GM21576 (cell line): ENCODE measurements around the gene HLA-DOB.
A peak's percentile ranks its signal among the peaks of the same experiment; 100 is the strongest.

Experiments used
- ATAC-seq: cut with Tn5 transposase; IDR thresholded peaks from one replicate; pipeline ENCODE4 v1.9.1; 2021; ENCODE audit warnings: mild to moderate bottlenecking, moderate library complexity; ENCODE audit not compliant: unreplicated experiment

HLA-DOB gene

GRCh38 chr6:32816746-32817204 lies at the start of gene HLA-DOB:
HLA-DOB (minus strand) TSS chr6:32817002; CDS start chr6:32816951, 51 bp downstream.
- no peak for ATAC-seq

GRCh38 chr6:32865724-32866443 lies 49.1 kb upstream of the HLA-DOB start:
- ATAC-seq: no peak

DNA sequence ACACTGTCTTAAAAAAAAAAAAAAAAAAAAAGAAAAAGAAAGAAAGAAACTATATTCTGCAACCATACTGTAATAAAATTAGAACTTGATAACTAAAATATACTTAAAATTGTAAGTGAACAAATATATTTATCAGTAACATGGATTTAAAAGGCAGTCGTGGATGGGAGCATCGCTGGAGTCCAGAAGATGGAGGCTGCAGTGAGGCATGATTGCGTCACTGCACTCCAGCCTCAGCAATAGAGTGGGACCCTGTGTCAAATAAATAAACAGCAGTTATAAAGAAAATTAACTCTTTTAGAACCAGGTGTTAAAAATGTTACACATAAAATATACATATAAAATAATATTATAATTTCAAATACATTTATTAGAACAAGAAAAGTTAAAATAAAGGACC lies 45.9 kb upstream of the HLA-DOB start:
- ATAC-seq: no peak

- ATAC-seq: no peak
Observed at GRCh38 chr6:32860674-32861073, 43.9 kb upstream of the HLA-DOB start.

- ATAC-seq: no peak
Observed at GRCh38 chr6:32858194-32858593, 41.4 kb upstream of the HLA-DOB start.

GRCh38 chr6:32857156-32857891 lies 40.5 kb upstream of the HLA-DOB start:
- no peak for ATAC-seq

DNA sequence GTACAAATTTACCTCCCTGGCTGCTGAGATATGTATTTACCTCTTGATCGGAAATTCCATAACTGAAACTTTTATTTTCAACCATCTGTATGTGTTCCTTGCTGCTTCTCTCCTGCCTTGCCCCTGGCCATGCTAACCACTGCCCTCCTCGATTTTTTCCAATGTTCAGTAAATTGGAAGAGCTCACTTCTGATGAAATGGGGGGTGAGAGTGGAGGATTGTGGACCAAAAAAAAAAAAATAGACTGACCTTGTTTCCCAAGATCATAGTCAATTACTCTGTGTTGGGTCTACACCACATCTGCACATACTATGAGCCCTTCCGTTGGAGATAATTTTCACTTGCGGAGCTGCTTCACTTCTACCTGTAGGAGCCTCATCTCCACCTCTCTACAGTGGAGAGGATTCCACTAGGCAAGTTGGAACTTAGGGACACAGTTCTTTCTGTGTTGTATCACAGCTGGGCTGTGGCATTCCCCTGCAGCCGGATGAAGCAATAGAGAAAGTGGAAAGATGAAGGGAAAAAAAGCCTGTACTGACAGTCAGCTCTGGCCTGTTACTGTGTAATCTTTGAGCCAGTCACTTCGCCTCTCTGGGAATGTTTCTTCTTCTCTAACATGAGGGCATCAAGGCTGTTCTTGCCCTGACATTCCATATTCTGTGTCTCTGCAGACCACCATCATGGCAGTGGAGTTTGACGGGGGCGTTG lies 38.8 kb upstream of the HLA-DOB start:
- ATAC-seq: no peak

DNA sequence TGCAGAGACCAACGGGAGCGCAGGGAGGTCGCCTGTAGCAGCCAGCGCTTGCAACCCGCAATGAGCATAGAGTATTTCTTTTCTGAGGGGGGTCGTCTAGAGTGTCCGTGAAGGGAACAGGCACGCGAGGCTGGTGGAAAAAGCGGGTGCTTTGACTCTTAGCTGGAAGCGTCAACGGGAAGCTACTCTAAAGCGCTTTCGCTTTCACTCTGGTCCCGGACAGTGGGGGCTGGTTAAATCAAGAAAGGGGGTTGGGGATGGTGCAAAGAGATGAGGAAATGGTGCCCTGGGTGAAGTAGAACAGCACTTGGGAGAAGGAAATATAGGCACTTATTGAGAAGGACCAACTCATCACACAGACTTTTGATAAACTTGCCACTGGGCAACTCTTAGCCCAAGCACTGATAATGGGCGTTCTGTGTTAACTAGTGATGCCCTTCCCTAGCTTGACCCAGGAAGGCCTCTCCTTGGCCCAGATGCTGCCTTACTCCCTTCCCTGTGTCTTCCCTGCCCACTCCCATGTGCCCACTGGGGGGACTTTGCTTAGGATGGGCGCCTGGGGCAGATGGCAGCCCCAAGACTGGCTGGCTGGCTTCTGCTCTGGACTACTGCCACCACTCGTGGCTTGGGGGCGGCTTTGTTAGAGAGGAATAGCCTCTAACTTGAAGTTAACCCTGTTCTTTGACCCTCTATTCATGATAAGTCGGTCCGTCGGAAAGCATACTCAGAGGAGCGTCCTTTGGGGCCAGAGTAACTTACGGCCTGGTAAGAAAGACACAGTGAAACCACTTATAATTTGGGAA lies 37.8 kb upstream of the HLA-DOB start:
- peak; percentile 9 for ATAC-seq

DNA sequence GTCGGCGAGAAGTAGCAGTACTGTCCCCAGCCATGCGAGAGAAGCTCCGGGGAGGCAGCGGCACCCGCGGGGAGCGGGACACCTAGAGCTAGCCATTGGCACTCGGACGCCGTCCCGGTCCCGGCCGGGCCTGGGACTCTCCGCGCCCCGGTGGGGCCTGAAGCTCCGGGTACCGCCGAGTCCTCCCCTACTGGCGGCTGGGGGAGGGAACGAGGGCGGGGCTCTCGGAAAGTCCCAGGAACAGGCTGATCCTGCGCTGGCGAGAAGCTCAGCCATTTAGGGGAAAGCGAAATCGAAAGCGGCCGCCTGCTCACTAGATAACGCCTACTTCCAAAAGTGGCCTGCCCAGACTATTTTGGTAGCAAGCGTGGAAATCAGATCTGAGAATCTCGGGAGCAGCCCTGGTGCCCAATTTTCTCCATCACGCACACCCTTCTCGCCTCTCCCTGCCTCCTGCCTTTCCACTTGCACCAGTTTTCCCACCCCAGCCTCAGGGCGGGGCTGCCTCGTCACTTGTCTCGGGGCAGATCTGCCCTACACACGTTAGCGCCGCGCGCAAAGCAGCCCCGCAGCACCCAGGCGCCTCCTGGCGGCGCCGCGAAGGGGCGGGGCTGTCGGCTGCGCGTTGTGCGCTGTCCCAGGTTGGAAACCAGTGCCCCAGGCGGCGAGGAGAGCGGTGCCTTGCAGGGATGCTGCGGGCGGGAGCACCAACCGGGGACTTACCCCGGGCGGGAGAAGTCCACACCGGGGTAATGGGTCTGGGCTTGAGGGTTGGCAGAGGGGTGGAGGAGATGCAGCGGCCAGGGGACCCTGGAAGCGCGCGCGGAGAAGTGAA lies 37.0 kb upstream of the HLA-DOB start, which contains the start of the genes PSMB9 and TAP1:
Gene PSMB9 (plus strand): TSS at position 652 of the 835 bp plus-strand sequence. CDS start 38 bp downstream, at position 690.
Gene TAP1 (minus strand): TSS at position 164 of the 835 bp plus-strand sequence. CDS start 68 bp downstream, at position 96.
- ATAC-seq: peak; percentile 73

- peak; percentile 15 for ATAC-seq
Observed at GRCh38 chr6:32852844-32853540, 36.2 kb upstream of the HLA-DOB start.

GRCh38 chr6:32852018-32852843 lies 35.4 kb upstream of the HLA-DOB start:
- no peak for ATAC-seq

DNA sequence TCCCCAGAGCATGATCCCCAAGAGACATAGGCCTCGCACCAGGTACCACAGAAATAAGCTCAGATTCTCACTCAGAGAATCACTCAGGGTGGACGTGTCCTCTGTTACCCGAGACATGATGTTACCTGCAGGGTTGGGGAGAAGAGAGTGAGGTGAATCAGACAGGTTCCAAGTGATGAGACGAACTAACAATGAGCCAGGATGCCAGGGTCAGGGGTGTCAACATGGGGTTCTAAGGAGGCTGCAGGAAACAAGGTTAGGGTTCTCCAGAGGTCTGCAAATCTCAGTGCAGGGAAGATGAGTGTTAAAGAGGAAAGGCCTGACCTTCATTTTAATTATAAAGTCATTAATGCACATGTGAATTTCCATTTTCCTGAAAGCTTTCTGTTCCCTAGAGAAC lies 34.2 kb upstream of the HLA-DOB start:
- ATAC-seq: no peak

GRCh38 chr6:32849126-32849525 lies 32.3 kb upstream of the HLA-DOB start:
- no peak for ATAC-seq

GRCh38 chr6:32847795-32848194 lies 31.0 kb upstream of the HLA-DOB start:
- no peak for ATAC-seq

- ATAC-seq: no peak
Observed at GRCh38 chr6:32847004-32847403, 30.2 kb upstream of the HLA-DOB start.

- ATAC-seq: no peak
Observed at GRCh38 chr6:32845384-32845884, 28.6 kb upstream of the HLA-DOB start.

GRCh38 chr6:32844839-32845383 lies 28.1 kb upstream of the HLA-DOB start:
- ATAC-seq: peak; percentile 0
